Measurements from ENCODE around the gene LST1.

DNA sequence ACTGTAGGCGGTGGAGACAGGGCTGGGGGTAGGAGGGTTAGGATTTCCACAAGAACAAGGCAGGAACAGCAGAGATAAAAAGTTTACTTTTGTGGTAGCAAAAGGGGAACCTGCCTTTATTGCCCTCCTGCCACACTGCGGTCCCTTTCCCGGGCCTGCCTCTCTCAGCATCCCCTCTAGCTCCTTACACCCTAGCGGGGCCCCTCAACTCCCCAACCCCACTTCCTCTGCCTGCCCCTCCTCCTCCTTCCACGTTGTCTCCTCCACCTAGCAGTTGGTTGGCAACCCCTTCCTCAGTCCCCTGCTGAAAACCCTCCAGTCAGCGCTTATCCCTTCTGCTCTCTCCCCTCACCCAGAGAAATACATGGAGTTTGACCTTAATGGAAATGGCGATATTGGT, 29.7 kb downstream of the LST1 start:
- no peak for TF ChIP-seq ZNF8 (CRISPR knock-in tag; IDR thresholded peaks at IDR 0.05)
- TF ChIP-seq ARNTL (CRISPR knock-in tag; IDR thresholded peaks at IDR 0.05; ENCODE audit: borderline replicate concordance, low read depth): no peak
- TF ChIP-seq PPARA (CRISPR knock-in tag; IDR thresholded peaks at IDR 0.05; ENCODE audit: borderline replicate concordance): no peak
- TF ChIP-seq ZFP3 (CRISPR knock-in tag; IDR thresholded peaks at IDR 0.05): no peak
- TF ChIP-seq, protein P1, sequence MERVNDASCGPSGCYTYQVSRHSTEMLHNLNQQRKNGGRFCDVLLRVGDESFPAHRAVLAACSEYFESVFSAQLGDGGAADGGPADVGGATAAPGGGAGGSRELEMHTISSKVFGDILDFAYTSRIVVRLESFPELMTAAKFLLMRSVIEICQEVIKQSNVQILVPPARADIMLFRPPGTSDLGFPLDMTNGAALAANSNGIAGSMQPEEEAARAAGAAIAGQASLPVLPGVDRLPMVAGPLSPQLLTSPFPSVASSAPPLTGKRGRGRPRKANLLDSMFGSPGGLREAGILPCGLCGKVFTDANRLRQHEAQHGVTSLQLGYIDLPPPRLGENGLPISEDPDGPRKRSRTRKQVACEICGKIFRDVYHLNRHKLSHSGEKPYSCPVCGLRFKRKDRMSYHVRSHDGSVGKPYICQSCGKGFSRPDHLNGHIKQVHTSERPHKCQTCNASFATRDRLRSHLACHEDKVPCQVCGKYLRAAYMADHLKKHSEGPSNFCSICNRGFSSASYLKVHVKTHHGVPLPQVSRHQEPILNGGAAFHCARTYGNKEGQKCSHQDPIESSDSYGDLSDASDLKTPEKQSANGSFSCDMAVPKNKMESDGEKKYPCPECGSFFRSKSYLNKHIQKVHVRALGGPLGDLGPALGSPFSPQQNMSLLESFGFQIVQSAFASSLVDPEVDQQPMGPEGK (CRISPR knock-in tag; IDR thresholded peaks at IDR 0.05; ENCODE audit: borderline replicate concordance): no peak
- no peak for TF ChIP-seq ISL1 (CRISPR knock-in tag; IDR thresholded peaks at IDR 0.05)
- TF ChIP-seq, protein P2, sequence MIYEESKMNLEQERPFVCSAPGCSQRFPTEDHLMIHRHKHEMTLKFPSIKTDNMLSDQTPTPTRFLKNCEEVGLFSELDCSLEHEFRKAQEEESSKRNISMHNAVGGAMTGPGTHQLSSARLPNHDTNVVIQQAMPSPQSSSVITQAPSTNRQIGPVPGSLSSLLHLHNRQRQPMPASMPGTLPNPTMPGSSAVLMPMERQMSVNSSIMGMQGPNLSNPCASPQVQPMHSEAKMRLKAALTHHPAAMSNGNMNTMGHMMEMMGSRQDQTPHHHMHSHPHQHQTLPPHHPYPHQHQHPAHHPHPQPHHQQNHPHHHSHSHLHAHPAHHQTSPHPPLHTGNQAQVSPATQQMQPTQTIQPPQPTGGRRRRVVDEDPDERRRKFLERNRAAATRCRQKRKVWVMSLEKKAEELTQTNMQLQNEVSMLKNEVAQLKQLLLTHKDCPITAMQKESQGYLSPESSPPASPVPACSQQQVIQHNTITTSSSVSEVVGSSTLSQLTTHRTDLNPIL (CRISPR knock-in tag; IDR thresholded peaks at IDR 0.05; ENCODE audit: low read depth): no peak
- no peak for TF ChIP-seq ZC3H10 (CRISPR knock-in tag; IDR thresholded peaks at IDR 0.05)
- TF ChIP-seq ZFP30 (CRISPR knock-in tag; IDR thresholded peaks at IDR 0.05): no peak
- TF ChIP-seq, protein P3, sequence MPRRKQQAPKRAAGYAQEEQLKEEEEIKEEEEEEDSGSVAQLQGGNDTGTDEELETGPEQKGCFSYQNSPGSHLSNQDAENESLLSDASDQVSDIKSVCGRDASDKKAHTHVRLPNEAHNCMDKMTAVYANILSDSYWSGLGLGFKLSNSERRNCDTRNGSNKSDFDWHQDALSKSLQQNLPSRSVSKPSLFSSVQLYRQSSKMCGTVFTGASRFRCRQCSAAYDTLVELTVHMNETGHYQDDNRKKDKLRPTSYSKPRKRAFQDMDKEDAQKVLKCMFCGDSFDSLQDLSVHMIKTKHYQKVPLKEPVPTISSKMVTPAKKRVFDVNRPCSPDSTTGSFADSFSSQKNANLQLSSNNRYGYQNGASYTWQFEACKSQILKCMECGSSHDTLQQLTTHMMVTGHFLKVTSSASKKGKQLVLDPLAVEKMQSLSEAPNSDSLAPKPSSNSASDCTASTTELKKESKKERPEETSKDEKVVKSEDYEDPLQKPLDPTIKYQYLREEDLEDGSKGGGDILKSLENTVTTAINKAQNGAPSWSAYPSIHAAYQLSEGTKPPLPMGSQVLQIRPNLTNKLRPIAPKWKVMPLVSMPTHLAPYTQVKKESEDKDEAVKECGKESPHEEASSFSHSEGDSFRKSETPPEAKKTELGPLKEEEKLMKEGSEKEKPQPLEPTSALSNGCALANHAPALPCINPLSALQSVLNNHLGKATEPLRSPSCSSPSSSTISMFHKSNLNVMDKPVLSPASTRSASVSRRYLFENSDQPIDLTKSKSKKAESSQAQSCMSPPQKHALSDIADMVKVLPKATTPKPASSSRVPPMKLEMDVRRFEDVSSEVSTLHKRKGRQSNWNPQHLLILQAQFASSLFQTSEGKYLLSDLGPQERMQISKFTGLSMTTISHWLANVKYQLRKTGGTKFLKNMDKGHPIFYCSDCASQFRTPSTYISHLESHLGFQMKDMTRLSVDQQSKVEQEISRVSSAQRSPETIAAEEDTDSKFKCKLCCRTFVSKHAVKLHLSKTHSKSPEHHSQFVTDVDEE (CRISPR knock-in tag; IDR thresholded peaks at IDR 0.05): no peak
- no peak for TF ChIP-seq GLIS3 (CRISPR knock-in tag; IDR thresholded peaks at IDR 0.05)
- TF ChIP-seq OSR1 (CRISPR knock-in tag; IDR thresholded peaks at IDR 0.05): no peak
- TF ChIP-seq ZNF565 (CRISPR knock-in tag; conservative IDR thresholded peaks at IDR 0.05; ENCODE audit: low read depth): no peak
- no peak for TF ChIP-seq BACH2 (CRISPR knock-in tag; IDR thresholded peaks at IDR 0.05; ENCODE audit: borderline replicate concordance)

Measured in SK-N-SH treated with all-trans-retinoic acid at 6 μM for 48 hours (cell line).